H9 (cell line): Measurements from ENCODE around the gene CCNQ. TPM values are rescaled to one million over a fixed set of nuclear protein-coding genes. Genes with fewer than 3 reads are reported as not detected.

Experiments
- DNase-seq: peaks from one replicate; pipeline ENCODE4 v3.0.0-alpha.2; 2017
- H2AFZ ChIP-seq: one replicate; pipeline ENCODE4 v1.6.1; 2013; ENCODE audit warnings: mild to moderate bottlenecking, low read length, control low read depth, moderate library complexity
- H2AK5ac ChIP-seq: 2 replicates; pipeline ENCODE4 v1.6.1; 2013; ENCODE audit warnings: low read length, control low read depth, mixed read lengths; ENCODE audit not compliant: insufficient read length
- H2BK120ac ChIP-seq: one replicate; pipeline ENCODE4 v1.6.1; 2013; ENCODE audit warnings: low read depth, mild to moderate bottlenecking, low read length, control low read depth, inconsistent platforms; ENCODE audit not compliant: poor library complexity, severe bottlenecking
- H2BK12ac ChIP-seq: 2 replicates; pipeline ENCODE4 v1.6.1; 2013; ENCODE audit warnings: low read length, control low read depth, mixed read lengths, low read depth; ENCODE audit not compliant: insufficient read length
- H2BK15ac ChIP-seq: 2 replicates; pipeline ENCODE4 v1.6.1; 2013; ENCODE audit warnings: low read depth, low read length, control low read depth
- H2BK20ac ChIP-seq: one replicate; pipeline ENCODE4 v1.6.1; 2013; ENCODE audit warnings: low read depth, mild to moderate bottlenecking, low read length, control low read depth, inconsistent platforms; ENCODE audit not compliant: poor library complexity, severe bottlenecking
- H2BK5ac ChIP-seq: 2 replicates; pipeline ENCODE4 v1.6.1; 2013; ENCODE audit warnings: low read length, control low read depth, mixed read lengths; ENCODE audit not compliant: insufficient read length
- H3K14ac ChIP-seq: 2 replicates; pipeline ENCODE4 v1.6.1; 2013; ENCODE audit warnings: low read length, control low read depth; ENCODE audit not compliant: insufficient read depth
- H3K18ac ChIP-seq: 2 replicates; pipeline ENCODE4 v1.6.1; 2013; ENCODE audit warnings: low read depth, mild to moderate bottlenecking, mixed read lengths, low read length, control low read depth; ENCODE audit not compliant: insufficient read length
- H3K23ac ChIP-seq: 2 replicates; pipeline ENCODE4 v1.6.1; 2013; ENCODE audit warnings: low read length, control low read depth, mixed read lengths, low read depth; ENCODE audit not compliant: insufficient read length
- H3K23me2 ChIP-seq: 2 replicates; pipeline ENCODE4 v1.6.1; 2013; ENCODE audit warnings: low read depth, mild to moderate bottlenecking, mixed read lengths, low read length, control low read depth; ENCODE audit not compliant: insufficient read length, poor library complexity, severe bottlenecking
- H3K27ac ChIP-seq: 2 replicates; pipeline ENCODE4 v1.5.1; 2013; ENCODE audit warnings: low read length, control low read depth, mixed read lengths, low read depth; ENCODE audit not compliant: insufficient read length
- H3K27me3 ChIP-seq: 2 replicates; pipeline ENCODE4 v1.6.1; 2013; ENCODE audit warnings: low read length, control low read depth, inconsistent platforms; ENCODE audit not compliant: insufficient read depth
- H3K4ac ChIP-seq: 2 replicates; pipeline ENCODE4 v1.6.1; 2013; ENCODE audit warnings: low read depth, mild to moderate bottlenecking, control low read depth, inconsistent platforms, low read length, moderate library complexity
- H3K4me1 ChIP-seq: 2 replicates; pipeline ENCODE4 v1.6.1; 2013; ENCODE audit warnings: low read length, control low read depth, inconsistent platforms; ENCODE audit not compliant: insufficient read depth
- H3K4me2 ChIP-seq: 2 replicates; pipeline ENCODE4 v1.6.1; 2013; ENCODE audit warnings: low read length, control low read depth, mixed read lengths; ENCODE audit not compliant: insufficient read length, insufficient read depth
- H3K56ac ChIP-seq: 2 replicates; pipeline ENCODE4 v1.6.1; 2013; ENCODE audit warnings: low read depth, mild to moderate bottlenecking, mixed read lengths, low read length, control low read depth; ENCODE audit not compliant: insufficient read length
- H3K79me1 ChIP-seq: 2 replicates; pipeline ENCODE4 v1.6.1; 2013; ENCODE audit warnings: low read depth, mild to moderate bottlenecking, moderate library complexity, low read length, control low read depth, inconsistent platforms; ENCODE audit not compliant: insufficient read depth, poor library complexity, severe bottlenecking
- H3K79me2 ChIP-seq: 2 replicates; pipeline ENCODE4 v1.6.1; 2013; ENCODE audit warnings: low read length, control low read depth, inconsistent platforms; ENCODE audit not compliant: insufficient read depth
- H3K9ac ChIP-seq: 2 replicates; pipeline ENCODE4 v1.6.1; 2013; ENCODE audit warnings: low read length, control low read depth, mixed read lengths; ENCODE audit not compliant: insufficient read length; ENCODE audit errors: extremely low read depth
- H3K9me3 ChIP-seq: one replicate; pipeline ENCODE4 v1.6.1; 2013; ENCODE audit warnings: low read depth, low read length, inconsistent platforms; ENCODE audit not compliant: control insufficient read depth
- H3T11ph ChIP-seq: one replicate; pipeline ENCODE4 v1.6.1; 2013; ENCODE audit warnings: mild to moderate bottlenecking, low read length, control low read depth, inconsistent platforms
- H4K20me1 ChIP-seq: one replicate; pipeline ENCODE4 v1.6.1; 2013; ENCODE audit not compliant: control insufficient read depth, insufficient read length, insufficient read depth
- H4K5ac ChIP-seq: 2 replicates; pipeline ENCODE4 v1.6.1; 2013; ENCODE audit warnings: low read depth, mild to moderate bottlenecking, mixed read lengths, low read length, control low read depth; ENCODE audit not compliant: insufficient read length
- H4K8ac ChIP-seq: replicated peaks from 2 replicates; pipeline ENCODE4 v1.6.1; 2013; ENCODE audit warnings: low read length, control low read depth, mixed read lengths, low read depth; ENCODE audit not compliant: insufficient read length
- H4K91ac ChIP-seq: 2 replicates; pipeline ENCODE4 v1.6.1; 2013; ENCODE audit warnings: low read depth, mild to moderate bottlenecking, moderate library complexity, mixed read lengths, low read length, control low read depth; ENCODE audit not compliant: insufficient read length
- H3K27ac Mint-ChIP-seq, 3 experiments: 2 replicates in 2 of 3; 3 replicates in 1 of 3; pipeline ENCODE4 v1.8.0; 2020 to 2021; ENCODE audit warnings: mixed read lengths in 3 of 3, mild to moderate bottlenecking in 1 of 3, moderate library complexity in 1 of 3
- H3K27me3 Mint-ChIP-seq: 2 replicates; pipeline ENCODE4 v1.8.0; 2021; ENCODE audit warnings: low read depth, mild to moderate bottlenecking, moderate library complexity, mixed read lengths
- H3K36me3 Mint-ChIP-seq, 3 experiments: 2 replicates in 2 of 3; 3 replicates in 1 of 3; pipeline ENCODE4 v1.8.0; 2020 to 2021; ENCODE audit warnings: low read depth in 3 of 3, mixed read lengths in 3 of 3; ENCODE audit not compliant: insufficient read depth in 1 of 3
- H3K4me1 Mint-ChIP-seq, 2 experiments: 2 replicates each; pipeline ENCODE4 v1.8.0; 2020; ENCODE audit warnings: mixed read lengths in 2 of 2
- H3K4me3 Mint-ChIP-seq, 2 experiments: 2 replicates in 1 of 2; 3 replicates in 1 of 2; pipeline ENCODE4 v1.8.0; 2020 to 2021; ENCODE audit warnings: mild to moderate bottlenecking in 2 of 2, mixed read lengths in 2 of 2, moderate library complexity in 1 of 2
- H3K9me3 Mint-ChIP-seq, 2 experiments: 2 replicates in 1 of 2; 3 replicates in 1 of 2; pipeline ENCODE4 v1.8.0; 2020; ENCODE audit warnings: mild to moderate bottlenecking in 2 of 2, mixed read lengths in 2 of 2, moderate library complexity in 1 of 2
- CTCF ChIP-seq: fragments of 200-600 bp; sonication (generic); conservative IDR thresholded peaks from 3 replicates; pipeline ENCODE4 v1.8.0; 2021; ENCODE audit warnings: antibody characterized with exemption, mild to moderate bottlenecking
- WGBS: extraction: QIAGEN DNeasy Blood & Tissue Kit; methylation state at CpG from one replicate; pipeline ENCODE4 v1.1.7; 2013; ENCODE audit warnings: missing lambda C conversion rate, low lambda C conversion rate, mixed read lengths; ENCODE audit not compliant: insufficient read length; ENCODE audit errors: extremely low coverage; 5-methylcytosine and 5-hydroxymethylcytosine counted together
- total RNA-seq: library from RNA; stranded (reverse); gene quantifications from 2 replicates; pipeline ENCODE4 v1.2.1, GENCODE V29; 2021

Gene CCNQ
- total RNA-seq, 1 experiment from 2014 or later = 18.4 TPM

- no peak for DNase-seq
- Histone ChIP-seq H3K4ac (no peak overlapping the region), H2BK15ac (no peak overlapping the region), H3K18ac (no peak overlapping the region), H3K9ac (no peak overlapping the region), H3K9me3 (peaks cover 16% of the 10 kb centered on the region), H4K5ac (no peak overlapping the region), H2BK20ac (no peak overlapping the region), H2BK5ac (no peak overlapping the region), H3K14ac (no peak overlapping the region), H3K79me1 (no peaks in the 10 kb centered on the region), H4K20me1 (no peaks in the 10 kb centered on the region), H3K27ac (no peak overlapping the region), H2AK5ac (no peak overlapping the region), H2AFZ (no peak overlapping the region), H4K8ac (no peak overlapping the region), H4K91ac (no peak overlapping the region), H2BK12ac (no peak overlapping the region), H3K4me1 (no peaks in the 10 kb centered on the region), H3K23ac (no peak overlapping the region), H3K23me2 (no peaks in the 10 kb centered on the region), H3K27me3 (no peaks in the 10 kb centered on the region), H2BK120ac (no peak overlapping the region), H3T11ph (no peak overlapping the region), H3K4me2 (no peak overlapping the region), H3K79me2 (no peaks in the 10 kb centered on the region), H3K56ac (no peak overlapping the region)
- TF ChIP-seq CTCF = no peak
- Mint-ChIP-seq H3K27ac (no peak overlapping the region), H3K36me3 (peaks cover 0 to 7% (median 0%) of the 10 kb centered on the region in 3 experiments; a peak in 3 of 7 replicates), H3K4me3 (no peak overlapping the region), H3K27me3 (peaks cover 30% of the 10 kb centered on the region), H3K4me1 (no peaks in the 10 kb centered on the region), H3K9me3 (peaks cover 59 to 71% of the 10 kb centered on the region in 2 experiments)
- WGBS = no CpG with 5 or more reads among the region's 17 CpGs
These were observed 23.8 kb upstream of the CCNQ start for GRCh38 chrX:153622661-153623309.
